SK-N-SH treated with all-trans-retinoic acid at 6 μM for 48 hours (cell line): ENCODE measurements around the gene UBE2G1.

Source experiments
- ATAC-seq: fragments of 200-7000 bp; cut with Tn5 transposase; 3 replicates; pipeline ENCODE4 v1.9.1; 2020; ENCODE audit warnings: mild to moderate bottlenecking, moderate library complexity
- CSDC2 ChIP-seq: fragments of 250-450 bp; sonication (Bioruptor Pico); IDR thresholded peaks from 2 replicates; pipeline ENCODE4 v1.5.0; 2020; ENCODE audit warnings: mild to moderate bottlenecking, moderate library complexity
- ESRRG ChIP-seq: fragments of 250-450 bp; sonication (Bioruptor Pico); IDR thresholded peaks from 2 replicates; pipeline ENCODE4 v1.6.1; 2021; ENCODE audit warnings: mild to moderate bottlenecking
- GLIS3 ChIP-seq: fragments of 250-450 bp; sonication (Bioruptor Pico); IDR thresholded peaks from 2 replicates; pipeline ENCODE4 v1.5.0; 2020; ENCODE audit warnings: mild to moderate bottlenecking, moderate library complexity
- ISL1 ChIP-seq: fragments of 250-450 bp; sonication (Bioruptor Pico); IDR thresholded peaks from 2 replicates; pipeline ENCODE4 v2.1.2; 2022; ENCODE audit warnings: mild to moderate bottlenecking, moderate library complexity
- OSR1 ChIP-seq: fragments of 250-450 bp; sonication (Bioruptor Pico); IDR thresholded peaks from 2 replicates; pipeline ENCODE4 v1.8.0; 2022; ENCODE audit warnings: moderate library complexity, mild to moderate bottlenecking, inconsistent platforms
- PPARA ChIP-seq: fragments of 250-450 bp; sonication (Bioruptor Pico); IDR thresholded peaks from 2 replicates; pipeline ENCODE4 v1.5.0; 2020; ENCODE audit warnings: mild to moderate bottlenecking, borderline replicate concordance
- RARB ChIP-seq: fragments of 250-450 bp; sonication (Bioruptor Pico); IDR thresholded peaks from 2 replicates; pipeline ENCODE4 v1.8.0; 2021; ENCODE audit warnings: mild to moderate bottlenecking, moderate library complexity
- SNAI2 ChIP-seq: fragments of 250-450 bp; sonication (Bioruptor Pico); IDR thresholded peaks from 2 replicates; pipeline ENCODE4 v1.5.0; 2020; ENCODE audit warnings: mild to moderate bottlenecking, moderate library complexity
- TCF4 ChIP-seq: fragments of 250-450 bp; sonication (Bioruptor Pico); IDR thresholded peaks from 2 replicates; pipeline ENCODE4 v1.8.0; 2021; ENCODE audit warnings: mild to moderate bottlenecking, moderate library complexity, borderline replicate concordance
- TOX ChIP-seq: fragments of 250-450 bp; sonication (Bioruptor Pico); IDR thresholded peaks from 2 replicates; pipeline ENCODE4 v1.8.0; 2021; ENCODE audit warnings: mild to moderate bottlenecking, moderate library complexity, borderline replicate concordance
- ZC3H10 ChIP-seq: fragments of 250-450 bp; sonication (Bioruptor Pico); IDR thresholded peaks from 2 replicates; pipeline ENCODE4 v1.5.1; 2021; ENCODE audit warnings: mild to moderate bottlenecking, moderate library complexity
- ZFP3 ChIP-seq: fragments of 250-450 bp; sonication (Bioruptor Pico); IDR thresholded peaks from 2 replicates; pipeline ENCODE4 v1.5.0; 2020; ENCODE audit warnings: mild to moderate bottlenecking, moderate library complexity
- ZFP30 ChIP-seq: fragments of 450-650 bp; formaldehyde crosslinking; IDR thresholded peaks from 2 replicates; pipeline ENCODE4 v1.5.0; 2022; ENCODE audit warnings: mild to moderate bottlenecking, moderate library complexity
- ZNF565 ChIP-seq: fragments of 450-650 bp; formaldehyde crosslinking; conservative IDR thresholded peaks from 2 replicates; pipeline ENCODE4 v1.5.0; 2020; ENCODE audit warnings: low read depth, mild to moderate bottlenecking, moderate library complexity
- ZNF70 ChIP-seq: fragments of 450-650 bp; formaldehyde crosslinking; IDR thresholded peaks from 2 replicates; pipeline ENCODE4 v1.5.0; 2020; ENCODE audit warnings: mild to moderate bottlenecking, moderate library complexity
- ZNF8 ChIP-seq: fragments of 450-650 bp; formaldehyde crosslinking; IDR thresholded peaks from 2 replicates; pipeline ENCODE4 v1.5.0; 2020; ENCODE audit warnings: mild to moderate bottlenecking, moderate library complexity
- TF ChIP-seq, protein P1 (sequence below): fragments of 250-450 bp; sonication (Bioruptor Pico); IDR thresholded peaks from 2 replicates; pipeline ENCODE4 v1.5.0; 2020; ENCODE audit warnings: mild to moderate bottlenecking, moderate library complexity
- TF ChIP-seq, protein P2 (sequence below): fragments of 250-450 bp; sonication (Bioruptor Pico); IDR thresholded peaks from 2 replicates; pipeline ENCODE4 v1.8.0; 2020; ENCODE audit warnings: mild to moderate bottlenecking, moderate library complexity, borderline replicate concordance
- TF ChIP-seq, protein P3 (sequence below): fragments of 250-450 bp; sonication (Bioruptor Pico); IDR thresholded peaks from 2 replicates; pipeline ENCODE4 v1.5.1; 2020; ENCODE audit warnings: low read depth, mild to moderate bottlenecking, moderate library complexity
- TF ChIP-seq, protein P4 (sequence below): fragments of 250-450 bp; sonication (Bioruptor Pico); IDR thresholded peaks from 2 replicates; pipeline ENCODE4 v1.5.1; 2021; ENCODE audit warnings: mild to moderate bottlenecking, moderate library complexity

UBE2G1 gene

DNA sequence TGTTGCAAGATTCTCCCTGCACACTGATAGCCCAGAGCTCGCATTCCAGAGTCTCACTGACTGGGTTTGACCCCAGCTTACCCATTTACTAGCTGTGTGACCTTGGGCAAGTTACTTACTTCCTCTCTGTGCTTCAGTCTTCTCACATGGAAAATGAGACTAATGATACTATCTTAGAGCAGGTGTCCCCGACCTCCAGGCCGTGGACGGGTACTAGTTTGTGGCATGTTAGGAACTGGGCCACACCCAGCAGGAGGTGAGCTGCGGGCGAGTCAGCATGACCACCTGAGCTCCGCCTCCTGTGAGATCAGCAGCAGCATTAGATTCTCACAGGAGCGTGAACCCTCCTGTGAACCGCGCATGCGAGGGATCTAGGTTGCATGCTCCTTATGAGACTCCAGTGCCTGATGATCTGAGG, 118.5 kb downstream of the UBE2G1 start:
- no peak for ATAC-seq
- no peak for TF ChIP-seq OSR1 (CRISPR knock-in tag)
- TF ChIP-seq ESRRG (CRISPR knock-in tag) = no peak
- no peak for TF ChIP-seq ZC3H10
- TF ChIP-seq, protein P1, sequence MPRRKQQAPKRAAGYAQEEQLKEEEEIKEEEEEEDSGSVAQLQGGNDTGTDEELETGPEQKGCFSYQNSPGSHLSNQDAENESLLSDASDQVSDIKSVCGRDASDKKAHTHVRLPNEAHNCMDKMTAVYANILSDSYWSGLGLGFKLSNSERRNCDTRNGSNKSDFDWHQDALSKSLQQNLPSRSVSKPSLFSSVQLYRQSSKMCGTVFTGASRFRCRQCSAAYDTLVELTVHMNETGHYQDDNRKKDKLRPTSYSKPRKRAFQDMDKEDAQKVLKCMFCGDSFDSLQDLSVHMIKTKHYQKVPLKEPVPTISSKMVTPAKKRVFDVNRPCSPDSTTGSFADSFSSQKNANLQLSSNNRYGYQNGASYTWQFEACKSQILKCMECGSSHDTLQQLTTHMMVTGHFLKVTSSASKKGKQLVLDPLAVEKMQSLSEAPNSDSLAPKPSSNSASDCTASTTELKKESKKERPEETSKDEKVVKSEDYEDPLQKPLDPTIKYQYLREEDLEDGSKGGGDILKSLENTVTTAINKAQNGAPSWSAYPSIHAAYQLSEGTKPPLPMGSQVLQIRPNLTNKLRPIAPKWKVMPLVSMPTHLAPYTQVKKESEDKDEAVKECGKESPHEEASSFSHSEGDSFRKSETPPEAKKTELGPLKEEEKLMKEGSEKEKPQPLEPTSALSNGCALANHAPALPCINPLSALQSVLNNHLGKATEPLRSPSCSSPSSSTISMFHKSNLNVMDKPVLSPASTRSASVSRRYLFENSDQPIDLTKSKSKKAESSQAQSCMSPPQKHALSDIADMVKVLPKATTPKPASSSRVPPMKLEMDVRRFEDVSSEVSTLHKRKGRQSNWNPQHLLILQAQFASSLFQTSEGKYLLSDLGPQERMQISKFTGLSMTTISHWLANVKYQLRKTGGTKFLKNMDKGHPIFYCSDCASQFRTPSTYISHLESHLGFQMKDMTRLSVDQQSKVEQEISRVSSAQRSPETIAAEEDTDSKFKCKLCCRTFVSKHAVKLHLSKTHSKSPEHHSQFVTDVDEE (CRISPR knock-in tag) = no peak
- TF ChIP-seq, protein P2, sequence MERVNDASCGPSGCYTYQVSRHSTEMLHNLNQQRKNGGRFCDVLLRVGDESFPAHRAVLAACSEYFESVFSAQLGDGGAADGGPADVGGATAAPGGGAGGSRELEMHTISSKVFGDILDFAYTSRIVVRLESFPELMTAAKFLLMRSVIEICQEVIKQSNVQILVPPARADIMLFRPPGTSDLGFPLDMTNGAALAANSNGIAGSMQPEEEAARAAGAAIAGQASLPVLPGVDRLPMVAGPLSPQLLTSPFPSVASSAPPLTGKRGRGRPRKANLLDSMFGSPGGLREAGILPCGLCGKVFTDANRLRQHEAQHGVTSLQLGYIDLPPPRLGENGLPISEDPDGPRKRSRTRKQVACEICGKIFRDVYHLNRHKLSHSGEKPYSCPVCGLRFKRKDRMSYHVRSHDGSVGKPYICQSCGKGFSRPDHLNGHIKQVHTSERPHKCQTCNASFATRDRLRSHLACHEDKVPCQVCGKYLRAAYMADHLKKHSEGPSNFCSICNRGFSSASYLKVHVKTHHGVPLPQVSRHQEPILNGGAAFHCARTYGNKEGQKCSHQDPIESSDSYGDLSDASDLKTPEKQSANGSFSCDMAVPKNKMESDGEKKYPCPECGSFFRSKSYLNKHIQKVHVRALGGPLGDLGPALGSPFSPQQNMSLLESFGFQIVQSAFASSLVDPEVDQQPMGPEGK (CRISPR knock-in tag) = no peak
- no peak for TF ChIP-seq GLIS3 (CRISPR knock-in tag)
- TF ChIP-seq RARB = no peak
- TF ChIP-seq, protein P3, sequence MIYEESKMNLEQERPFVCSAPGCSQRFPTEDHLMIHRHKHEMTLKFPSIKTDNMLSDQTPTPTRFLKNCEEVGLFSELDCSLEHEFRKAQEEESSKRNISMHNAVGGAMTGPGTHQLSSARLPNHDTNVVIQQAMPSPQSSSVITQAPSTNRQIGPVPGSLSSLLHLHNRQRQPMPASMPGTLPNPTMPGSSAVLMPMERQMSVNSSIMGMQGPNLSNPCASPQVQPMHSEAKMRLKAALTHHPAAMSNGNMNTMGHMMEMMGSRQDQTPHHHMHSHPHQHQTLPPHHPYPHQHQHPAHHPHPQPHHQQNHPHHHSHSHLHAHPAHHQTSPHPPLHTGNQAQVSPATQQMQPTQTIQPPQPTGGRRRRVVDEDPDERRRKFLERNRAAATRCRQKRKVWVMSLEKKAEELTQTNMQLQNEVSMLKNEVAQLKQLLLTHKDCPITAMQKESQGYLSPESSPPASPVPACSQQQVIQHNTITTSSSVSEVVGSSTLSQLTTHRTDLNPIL (CRISPR knock-in tag) = no peak
- TF ChIP-seq ZFP3 (CRISPR knock-in tag) = no peak
- no peak for TF ChIP-seq ZNF70 (CRISPR knock-in tag)
- TF ChIP-seq SNAI2 (CRISPR knock-in tag) = no peak
- TF ChIP-seq, protein P4, sequence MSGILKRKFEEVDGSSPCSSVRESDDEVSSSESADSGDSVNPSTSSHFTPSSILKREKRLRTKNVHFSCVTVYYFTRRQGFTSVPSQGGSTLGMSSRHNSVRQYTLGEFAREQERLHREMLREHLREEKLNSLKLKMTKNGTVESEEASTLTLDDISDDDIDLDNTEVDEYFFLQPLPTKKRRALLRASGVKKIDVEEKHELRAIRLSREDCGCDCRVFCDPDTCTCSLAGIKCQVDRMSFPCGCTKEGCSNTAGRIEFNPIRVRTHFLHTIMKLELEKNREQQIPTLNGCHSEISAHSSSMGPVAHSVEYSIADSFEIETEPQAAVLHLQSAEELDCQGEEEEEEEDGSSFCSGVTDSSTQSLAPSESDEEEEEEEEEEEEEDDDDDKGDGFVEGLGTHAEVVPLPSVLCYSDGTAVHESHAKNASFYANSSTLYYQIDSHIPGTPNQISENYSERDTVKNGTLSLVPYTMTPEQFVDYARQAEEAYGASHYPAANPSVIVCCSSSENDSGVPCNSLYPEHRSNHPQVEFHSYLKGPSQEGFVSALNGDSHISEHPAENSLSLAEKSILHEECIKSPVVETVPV (CRISPR knock-in tag) = no peak
- no peak for TF ChIP-seq ZNF565 (CRISPR knock-in tag)
- no peak for TF ChIP-seq TOX (CRISPR knock-in tag)
- no peak for TF ChIP-seq ISL1
- TF ChIP-seq ZNF8 (CRISPR knock-in tag) = no peak
- no peak for TF ChIP-seq CSDC2 (CRISPR knock-in tag)
- no peak for TF ChIP-seq TCF4 (CRISPR knock-in tag)
- TF ChIP-seq, all 23 proteins: peak for 0

DNA sequence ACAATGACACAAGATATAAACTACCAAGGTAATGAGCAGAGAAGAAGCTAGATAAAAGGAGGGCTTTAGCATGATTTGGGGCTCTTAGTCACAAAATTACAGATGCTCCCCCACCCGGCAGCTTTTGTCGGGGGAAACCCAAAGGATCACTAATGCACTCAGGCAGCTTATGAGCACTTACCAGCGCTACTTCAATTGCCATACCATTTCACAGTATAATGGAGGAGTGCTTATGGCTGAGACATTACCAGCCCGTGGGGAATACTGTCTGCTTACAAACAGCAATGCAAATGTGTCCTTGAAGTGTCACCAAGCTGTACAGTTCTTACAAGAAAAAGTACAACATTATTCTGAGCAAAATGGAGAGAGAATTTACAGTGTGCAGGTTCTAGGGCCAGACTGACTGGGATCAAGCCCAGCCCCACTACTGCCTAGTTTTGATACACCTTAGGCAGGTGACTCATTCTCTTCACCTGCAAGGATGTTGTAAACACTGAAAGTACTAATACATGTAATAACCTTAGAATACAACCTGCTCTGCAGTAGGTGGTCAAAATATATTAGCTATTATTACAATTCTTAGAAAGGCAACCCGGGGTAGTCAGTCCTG, 119.0 kb downstream of the UBE2G1 start:
- no peak for ATAC-seq
- TF ChIP-seq SNAI2 (CRISPR knock-in tag) (no peak), ZFP3 (CRISPR knock-in tag) (no peak), ZNF565 (CRISPR knock-in tag) (no peak), ZFP30 (CRISPR knock-in tag) (no peak), GLIS3 (CRISPR knock-in tag) (no peak), TOX (CRISPR knock-in tag) (no peak), CSDC2 (CRISPR knock-in tag) (no peak), ZNF8 (CRISPR knock-in tag) (no peak), RARB (no peak), ZC3H10 (no peak), ZNF70 (CRISPR knock-in tag) (no peak), TCF4 (CRISPR knock-in tag) (no peak), ESRRG (CRISPR knock-in tag) (no peak), PPARA (CRISPR knock-in tag) (no peak), ISL1 (no peak)
- TF ChIP-seq, protein P3 (CRISPR knock-in tag) = no peak
- TF ChIP-seq, protein P4 (CRISPR knock-in tag) = no peak
- TF ChIP-seq, protein P1 (CRISPR knock-in tag) = no peak
